Neural cell (in vitro differentiated cells): ENCODE measurements around the gene PFKM. TPM values are rescaled to one million over a fixed set of nuclear protein-coding genes. Genes with fewer than 3 reads are reported as not detected.

Experiments used
- H2AFZ ChIP-seq: fragments of 200-600, 300-800 bp; sonication (generic), shearing (Covaris generic); 2 replicates; pipeline ENCODE4 v1.6.0; 2014; ENCODE audit warnings: low read depth, mild to moderate bottlenecking, antibody characterized with exemption, low read length, moderate library complexity
- H3F3A ChIP-seq: fragments of 200-600 bp; shearing (Covaris generic); 2 replicates; pipeline ENCODE4 v1.6.1; 2016; ENCODE audit warnings: mild to moderate bottlenecking, moderate library complexity, mixed read lengths, antibody characterized with exemption, low read length; ENCODE audit not compliant: insufficient read depth, poor library complexity, severe bottlenecking
- H3K27ac ChIP-seq: fragments of 200-600, 300-800 bp; sonication (generic), shearing (Covaris generic); 2 replicates; pipeline ENCODE4 v1.5.1; 2014; ENCODE audit warnings: mild to moderate bottlenecking, low read length, moderate library complexity
- H3K27me3 ChIP-seq: fragments of 300-800, 200-600 bp; sonication (generic), shearing (Covaris generic); 2 replicates; pipeline ENCODE4 v1.6.0; 2014; ENCODE audit warnings: mild to moderate bottlenecking, low read depth, low read length, moderate library complexity; ENCODE audit not compliant: insufficient read depth
- H3K36me3 ChIP-seq: fragments of 300-800, 200-600 bp; sonication (generic), shearing (Covaris generic); 2 replicates; pipeline ENCODE4 v1.5.1; 2014; ENCODE audit warnings: mild to moderate bottlenecking, antibody characterized with exemption, low read length, moderate library complexity; ENCODE audit not compliant: insufficient read depth
- H3K4me2 ChIP-seq: fragments of 300-800, 200-600 bp; sonication (generic), shearing (Covaris generic); 2 replicates; pipeline ENCODE4 v1.6.0; 2014; ENCODE audit warnings: mild to moderate bottlenecking, low read length
- H3K4me3 ChIP-seq: fragments of 300-800, 200-600 bp; sonication (generic), shearing (Covaris generic); 2 replicates; pipeline ENCODE4 v1.5.1; 2014; ENCODE audit warnings: mild to moderate bottlenecking, low read length, moderate library complexity
- H3K79me2 ChIP-seq: fragments of 200-600 bp; shearing (Covaris generic); replicated peaks from 2 replicates; pipeline ENCODE4 v1.6.0; 2014; ENCODE audit warnings: mild to moderate bottlenecking, low read length, moderate library complexity; ENCODE audit not compliant: insufficient read depth
- H3K9ac ChIP-seq: fragments of 300-800, 200-600 bp; sonication (generic), shearing (Covaris generic); 2 replicates; pipeline ENCODE4 v1.6.1; 2016; ENCODE audit warnings: mild to moderate bottlenecking, low read length, mixed read lengths
- H3K9me2 ChIP-seq: fragments of 200-600 bp; shearing (Covaris generic); 2 replicates; pipeline ENCODE4 v1.6.1; 2016; ENCODE audit warnings: mild to moderate bottlenecking, low read length, mixed read lengths; ENCODE audit not compliant: insufficient read depth
- H3K9me3 ChIP-seq: fragments of 200-600, 300-800 bp; sonication (generic), shearing (Covaris generic); 2 replicates; pipeline ENCODE4 v1.6.1; 2016; ENCODE audit warnings: mild to moderate bottlenecking, mixed run types, low read length, moderate library complexity, mixed read lengths
- H4K20me1 ChIP-seq: fragments of 200-600 bp; shearing (Covaris generic); 2 replicates; pipeline ENCODE4 v1.6.1; 2016; ENCODE audit warnings: mild to moderate bottlenecking, mixed run types; ENCODE audit not compliant: insufficient read depth
- CTCF ChIP-seq: fragments of 450-650 bp; IDR thresholded peaks from 2 replicates; pipeline ENCODE4 v1.5.1; 2014; ENCODE audit warnings: antibody characterized with exemption, mild to moderate bottlenecking, moderate library complexity; ENCODE audit not compliant: poor library complexity, severe bottlenecking
- EP300 ChIP-seq: fragments of 450-650 bp; conservative IDR thresholded peaks from 2 replicates; pipeline ENCODE4 v1.6.1; 2014; ENCODE audit warnings: antibody characterized with exemption, mild to moderate bottlenecking, moderate library complexity; ENCODE audit not compliant: poor library complexity, severe bottlenecking
- EZH2 ChIP-seq: fragments of 200-600, 300-800 bp; shearing (Covaris generic), sonication (generic); IDR thresholded peaks from 2 replicates; pipeline ENCODE4 v1.6.1; 2014; ENCODE audit warnings: antibody characterized with exemption, low read length, borderline replicate concordance, mild to moderate bottlenecking; ENCODE audit not compliant: insufficient read depth, poor library complexity, severe bottlenecking
- MXI1 ChIP-seq: fragments of 450-650 bp; conservative IDR thresholded peaks from 2 replicates; pipeline ENCODE4 v1.6.1; 2014; ENCODE audit warnings: antibody characterized with exemption, mild to moderate bottlenecking; ENCODE audit not compliant: poor library complexity, severe bottlenecking
- POLR2AphosphoS5 ChIP-seq: IDR thresholded peaks from 2 replicates; pipeline ENCODE4 v1.6.1; 2012
- RAD21 ChIP-seq: fragments of 450-650 bp; conservative IDR thresholded peaks from 2 replicates; pipeline ENCODE4 v1.6.1; 2014; ENCODE audit warnings: antibody characterized with exemption, mild to moderate bottlenecking, moderate library complexity
- SMC3 ChIP-seq: fragments of 450-650 bp; conservative IDR thresholded peaks from 2 replicates; pipeline ENCODE4 v1.6.1; 2014; ENCODE audit warnings: antibody characterized with exemption, mild to moderate bottlenecking, moderate library complexity; ENCODE audit not compliant: poor library complexity
- TAF1 ChIP-seq: IDR thresholded peaks from 2 replicates; pipeline ENCODE4 v1.6.1; 2012; ENCODE audit warnings: low read depth
- polyA plus RNA-seq: library from polyadenylated mRNA; depleted of rRNA; stranded (reverse); fragments of >200 nt; gene quantifications from 2 replicates; pipeline ENCODE4 v1.2.3, GENCODE V29; 2014
- TF ChIP-seq, protein P1 (sequence below): IDR thresholded peaks from 2 replicates; pipeline ENCODE4 v1.6.1; 2012; ENCODE audit warnings: borderline replicate concordance

PFKM gene
- polyA plus RNA-seq, 1 donor from 2014 or later: 122 TPM

- Histone ChIP-seq H2AFZ (no peak overlapping the region), H3K9ac (no peak overlapping the region), H4K20me1 (no peaks in the 10 kb centered on the region), H3K9me2 (no peaks in the 10 kb centered on the region), H3K4me3 (no peak overlapping the region), H3K4me2 (no peak overlapping the region), H3K9me3 (no peaks in the 10 kb centered on the region), H3K27me3 (no peaks in the 10 kb centered on the region), H3K27ac (no peak overlapping the region), H3K79me2 (peaks cover 5% of the 10 kb centered on the region), H3F3A (peaks cover under 1% of the 10 kb centered on the region), H3K36me3 (no peaks in the 10 kb centered on the region)
- no peak for TF ChIP-seq SMC3
- TF ChIP-seq, protein P1, sequence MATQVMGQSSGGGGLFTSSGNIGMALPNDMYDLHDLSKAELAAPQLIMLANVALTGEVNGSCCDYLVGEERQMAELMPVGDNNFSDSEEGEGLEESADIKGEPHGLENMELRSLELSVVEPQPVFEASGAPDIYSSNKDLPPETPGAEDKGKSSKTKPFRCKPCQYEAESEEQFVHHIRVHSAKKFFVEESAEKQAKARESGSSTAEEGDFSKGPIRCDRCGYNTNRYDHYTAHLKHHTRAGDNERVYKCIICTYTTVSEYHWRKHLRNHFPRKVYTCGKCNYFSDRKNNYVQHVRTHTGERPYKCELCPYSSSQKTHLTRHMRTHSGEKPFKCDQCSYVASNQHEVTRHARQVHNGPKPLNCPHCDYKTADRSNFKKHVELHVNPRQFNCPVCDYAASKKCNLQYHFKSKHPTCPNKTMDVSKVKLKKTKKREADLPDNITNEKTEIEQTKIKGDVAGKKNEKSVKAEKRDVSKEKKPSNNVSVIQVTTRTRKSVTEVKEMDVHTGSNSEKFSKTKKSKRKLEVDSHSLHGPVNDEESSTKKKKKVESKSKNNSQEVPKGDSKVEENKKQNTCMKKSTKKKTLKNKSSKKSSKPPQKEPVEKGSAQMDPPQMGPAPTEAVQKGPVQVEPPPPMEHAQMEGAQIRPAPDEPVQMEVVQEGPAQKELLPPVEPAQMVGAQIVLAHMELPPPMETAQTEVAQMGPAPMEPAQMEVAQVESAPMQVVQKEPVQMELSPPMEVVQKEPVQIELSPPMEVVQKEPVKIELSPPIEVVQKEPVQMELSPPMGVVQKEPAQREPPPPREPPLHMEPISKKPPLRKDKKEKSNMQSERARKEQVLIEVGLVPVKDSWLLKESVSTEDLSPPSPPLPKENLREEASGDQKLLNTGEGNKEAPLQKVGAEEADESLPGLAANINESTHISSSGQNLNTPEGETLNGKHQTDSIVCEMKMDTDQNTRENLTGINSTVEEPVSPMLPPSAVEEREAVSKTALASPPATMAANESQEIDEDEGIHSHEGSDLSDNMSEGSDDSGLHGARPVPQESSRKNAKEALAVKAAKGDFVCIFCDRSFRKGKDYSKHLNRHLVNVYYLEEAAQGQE: no peak
- no peak for TF ChIP-seq EP300
- no peak for TF ChIP-seq EZH2
- no peak for TF ChIP-seq POLR2AphosphoS5
- TF ChIP-seq MXI1: no peak
- no peak for TF ChIP-seq CTCF
- TF ChIP-seq RAD21: no peak
- no peak for TF ChIP-seq TAF1
These were observed 60.3 kb downstream of the PFKM start for GRCh38 chr12:48179466-48179865.

GRCh38 chr12:48180424-48180823 is 61.3 kb downstream of the PFKM start:
- Histone ChIP-seq H4K20me1 (no peaks in the 10 kb centered on the region), H3K9me3 (no peaks in the 10 kb centered on the region)

More at GRCh38 chr12:48180424-48180823, 61.3 kb downstream of the PFKM start:
- H3K9me2 ChIP-seq: no peaks in the 10 kb centered on the region
- peaks cover 6% of the 10 kb centered on the region for H3F3A ChIP-seq
- H3K4me3 ChIP-seq: no peak overlapping the region
- no peaks in the 10 kb centered on the region for H3K27me3 ChIP-seq
- TF ChIP-seq EZH2 (no peak), CTCF (no peak), POLR2AphosphoS5 (no peak), MXI1 (no peak), RAD21 (no peak), SMC3 (no peak), TAF1 (no peak), EP300 (no peak)
- TF ChIP-seq, protein P1: no peak
- no peak overlapping the region for H3K9ac ChIP-seq
- H2AFZ ChIP-seq: no peak overlapping the region
- H3K27ac ChIP-seq: no peak overlapping the region
- no peaks in the 10 kb centered on the region for H3K36me3 ChIP-seq
- peaks cover 15% of the 10 kb centered on the region for H3K79me2 ChIP-seq
- H3K4me2 ChIP-seq: no peak overlapping the region
